ENCODE data around the gene GADD45GIP1.

GADD45GIP1 gene

DNA sequence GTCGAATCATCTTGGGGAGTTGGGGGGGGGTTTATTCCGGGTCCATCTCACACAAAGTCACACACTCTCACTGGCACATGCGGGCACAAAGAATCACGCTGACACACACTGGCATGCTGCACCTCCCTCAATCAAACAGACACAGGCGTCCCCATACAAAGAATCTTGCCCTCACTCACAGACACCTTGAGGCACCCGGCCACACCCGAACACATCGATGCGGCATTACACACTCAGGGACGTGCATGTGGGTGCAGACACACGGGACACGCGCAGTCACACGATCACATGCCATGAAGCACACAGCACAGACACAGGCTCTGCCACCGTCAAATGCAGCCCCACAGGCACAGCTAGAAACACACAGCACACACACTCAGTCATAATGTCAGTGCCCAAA lies 46.1 kb upstream of the GADD45GIP1 start:
- Histone ChIP-seq H2AK5ac (ENCODE audit: low read length, severe bottlenecking) (no peak overlapping the region), H3K27me3 (ENCODE audit: control insufficient read depth in 1 of 2, insufficient read depth in 1 of 2, low read length in 2 of 2) (peaks cover 0 to 49% of the 10 kb centered on the region in 2 experiments), H3K27ac (ENCODE audit: low read length, poor library complexity, severe bottlenecking) (no peak overlapping the region), H2AFZ (ENCODE audit: low read depth, low read length) (no peak overlapping the region), H2BK12ac (ENCODE audit: low read length in 2 of 2) (no peak overlapping the region), H4K8ac (ENCODE audit: low read length) (no peak overlapping the region), H3K4me2 (ENCODE audit: low read length, poor library complexity, severe bottlenecking) (no peak overlapping the region), H3K9ac (ENCODE audit: low read length) (peak overlapping the region; percentile 85), H3K79me1 (replicated peaks; ENCODE audit: low read length, poor library complexity, severe bottlenecking) (no peaks in the 10 kb centered on the region), H2BK15ac (ENCODE audit: low read depth, poor library complexity, severe bottlenecking) (no peak overlapping the region), H3K4me3 (ENCODE audit: insufficient read depth in 1 of 2, low read depth in 1 of 2, low read length in 2 of 2) (peak overlapping the region in 1 of 2 experiments; percentile 65), H4K91ac (ENCODE audit: low read length) (no peak overlapping the region), H3K4me1 (ENCODE audit: control insufficient read depth, insufficient read depth, low read depth, low read length) (no peaks in the 10 kb centered on the region), H2BK5ac (ENCODE audit: low read depth, low read length, poor library complexity, severe bottlenecking) (no peak overlapping the region), H3K36me3 (ENCODE audit: control insufficient read depth in 1 of 2, insufficient read depth in 2 of 2, low read depth in 1 of 2, low read length in 2 of 2) (peaks cover 8 to 11% of the 10 kb centered on the region in 2 experiments), H3K23ac (ENCODE audit: low read length in 2 of 2) (no peak overlapping the region), H3K14ac (ENCODE audit: low read length in 2 of 2) (no peak overlapping the region), H3K4ac (ENCODE audit: low read depth in 1 of 2, low read length in 2 of 2) (no peak overlapping the region), H3K18ac (ENCODE audit: low read depth in 1 of 2, low read length in 2 of 2) (no peak overlapping the region), H2BK120ac (ENCODE audit: low read depth, low read length) (no peak overlapping the region), H3K9me3 (ENCODE audit: control insufficient read depth, low read length) (no peaks in the 10 kb centered on the region)
- WGBS: 91% methylated on average over 14 of the region's 15 CpGs
- no peak for DNase-seq

DNA sequence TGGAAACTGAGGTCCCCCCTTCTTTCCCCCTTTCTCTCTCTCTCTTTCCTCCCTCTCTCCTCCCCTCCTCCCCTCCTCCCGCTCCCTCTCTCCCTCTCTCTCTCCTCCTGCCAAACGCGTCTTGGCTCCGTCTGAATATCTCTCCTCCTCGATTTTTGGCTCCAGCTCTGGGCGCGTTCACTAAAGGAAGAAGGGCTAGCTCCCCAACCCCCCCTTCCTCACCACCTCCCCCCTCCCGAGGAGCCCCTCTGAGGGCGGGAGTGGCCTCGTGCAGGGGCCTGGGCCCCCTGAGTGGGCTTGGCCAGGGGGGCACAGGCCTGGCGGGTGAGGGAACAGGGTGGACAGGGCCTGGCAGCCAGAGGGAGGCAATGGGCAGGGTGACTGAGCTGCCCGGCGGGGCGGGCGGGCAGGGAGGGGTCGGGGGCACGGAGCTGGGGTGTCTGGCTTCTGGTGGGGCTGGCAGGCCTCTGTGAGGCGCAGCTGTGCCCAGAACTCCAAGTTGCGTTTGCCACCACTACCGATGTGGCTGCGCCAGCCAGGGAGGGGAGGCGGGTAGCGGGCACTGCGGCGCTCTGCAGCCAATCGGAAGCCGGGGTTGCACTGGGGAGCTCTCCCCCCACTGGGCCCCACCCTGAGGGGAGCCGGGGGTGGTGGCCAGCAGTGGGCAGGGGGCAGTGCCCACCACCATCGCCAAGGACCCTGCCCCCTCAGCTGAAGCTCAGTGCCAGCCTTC lies 45.3 kb upstream of the GADD45GIP1 start:
- Histone ChIP-seq H3K4ac (ENCODE audit: low read depth in 1 of 2, low read length in 2 of 2) (no peak overlapping the region), H3K27me3 (ENCODE audit: control insufficient read depth in 1 of 2, insufficient read depth in 1 of 2, low read length in 2 of 2) (peaks cover 0 to 46% of the 10 kb centered on the region in 2 experiments), H2AK5ac (ENCODE audit: low read length, severe bottlenecking) (no peak overlapping the region), H3K4me3 (ENCODE audit: insufficient read depth in 1 of 2, low read depth in 1 of 2, low read length in 2 of 2) (peak overlapping the region in 1 of 2 experiments; percentile 69), H3K36me3 (ENCODE audit: control insufficient read depth in 1 of 2, insufficient read depth in 2 of 2, low read depth in 1 of 2, low read length in 2 of 2) (peaks cover 9 to 11% of the 10 kb centered on the region in 2 experiments), H3K4me2 (ENCODE audit: low read length, poor library complexity, severe bottlenecking) (no peak overlapping the region), H2BK12ac (ENCODE audit: low read length in 2 of 2) (no peak overlapping the region), H3K14ac (ENCODE audit: low read length in 2 of 2) (no peak overlapping the region), H2BK15ac (ENCODE audit: low read depth, poor library complexity, severe bottlenecking) (no peak overlapping the region), H3K9me3 (ENCODE audit: control insufficient read depth, low read length) (no peaks in the 10 kb centered on the region), H2BK5ac (ENCODE audit: low read depth, low read length, poor library complexity, severe bottlenecking) (no peak overlapping the region), H4K91ac (ENCODE audit: low read length) (no peak overlapping the region), H2AFZ (ENCODE audit: low read depth, low read length) (no peak overlapping the region), H3K4me1 (ENCODE audit: control insufficient read depth, insufficient read depth, low read depth, low read length) (no peaks in the 10 kb centered on the region), H4K8ac (ENCODE audit: low read length) (no peak overlapping the region), H2BK120ac (ENCODE audit: low read depth, low read length) (no peak overlapping the region), H3K79me1 (replicated peaks; ENCODE audit: low read length, poor library complexity, severe bottlenecking) (no peaks in the 10 kb centered on the region), H3K23ac (ENCODE audit: low read length in 2 of 2) (no peak overlapping the region), H3K9ac (ENCODE audit: low read length) (peak overlapping the region; percentile 85), H3K18ac (ENCODE audit: low read depth in 1 of 2, low read length in 2 of 2) (no peak overlapping the region), H3K27ac (ENCODE audit: low read length, poor library complexity, severe bottlenecking) (no peak overlapping the region)
- 70% methylated on average over 29 of the region's 29 CpGs for WGBS
- DNase-seq: no peak

DNA sequence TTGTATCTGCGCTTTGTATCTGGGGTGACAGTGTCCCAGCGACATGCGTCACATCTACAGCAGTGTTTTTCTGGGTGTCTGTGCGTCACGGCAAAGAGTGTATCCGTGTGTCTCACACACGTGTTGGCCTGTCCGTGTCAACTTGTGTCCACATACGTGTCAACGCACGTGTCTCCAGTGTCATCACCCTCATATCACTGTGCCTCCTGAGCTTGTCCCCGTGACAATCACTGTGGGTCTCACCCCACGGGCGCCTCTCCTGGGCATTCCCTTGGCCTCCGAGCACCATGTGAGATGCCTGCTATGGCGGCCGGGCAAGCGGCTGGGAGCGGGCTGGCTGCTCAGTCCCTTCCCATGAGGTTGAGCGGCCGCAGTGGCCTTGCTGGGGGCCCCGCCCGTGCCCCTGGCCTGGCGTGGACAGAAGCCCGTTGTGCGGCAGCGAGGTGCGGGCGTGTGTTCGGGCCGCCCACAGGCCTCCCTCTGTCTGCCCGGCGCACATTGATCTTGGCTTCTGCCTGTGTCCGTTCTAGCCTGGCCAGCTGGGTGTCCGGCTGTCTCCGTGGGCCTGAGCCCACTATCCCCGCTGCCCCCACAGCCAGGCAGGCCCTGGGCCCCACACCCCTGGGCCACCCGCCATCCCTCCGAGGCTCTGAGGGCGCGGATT lies 44.6 kb upstream of the GADD45GIP1 start:
- Histone ChIP-seq H3K4me1 (ENCODE audit: control insufficient read depth, insufficient read depth, low read depth, low read length) (peaks cover 4% of the 10 kb centered on the region), H2BK12ac (ENCODE audit: low read length in 2 of 2) (no peak overlapping the region), H3K4ac (ENCODE audit: low read depth in 1 of 2, low read length in 2 of 2) (no peak overlapping the region), H3K27ac (ENCODE audit: low read length, poor library complexity, severe bottlenecking) (no peak overlapping the region), H3K18ac (ENCODE audit: low read depth in 1 of 2, low read length in 2 of 2) (no peak overlapping the region), H3K36me3 (ENCODE audit: control insufficient read depth in 1 of 2, insufficient read depth in 2 of 2, low read depth in 1 of 2, low read length in 2 of 2) (peaks cover 11 to 14% of the 10 kb centered on the region in 2 experiments), H2AK5ac (ENCODE audit: low read length, severe bottlenecking) (no peak overlapping the region), H2BK120ac (ENCODE audit: low read depth, low read length) (no peak overlapping the region), H3K23ac (ENCODE audit: low read length in 2 of 2) (no peak overlapping the region), H2BK15ac (ENCODE audit: low read depth, poor library complexity, severe bottlenecking) (no peak overlapping the region), H3K4me2 (ENCODE audit: low read length, poor library complexity, severe bottlenecking) (no peak overlapping the region), H4K8ac (ENCODE audit: low read length) (no peak overlapping the region), H3K14ac (ENCODE audit: low read length in 2 of 2) (no peak overlapping the region), H3K9me3 (ENCODE audit: control insufficient read depth, low read length) (no peaks in the 10 kb centered on the region), H2AFZ (ENCODE audit: low read depth, low read length) (no peak overlapping the region), H2BK5ac (ENCODE audit: low read depth, low read length, poor library complexity, severe bottlenecking) (no peak overlapping the region), H3K4me3 (ENCODE audit: insufficient read depth in 1 of 2, low read depth in 1 of 2, low read length in 2 of 2) (peak overlapping the region in 1 of 2 experiments; percentile 69), H3K9ac (ENCODE audit: low read length) (peak overlapping the region; percentile 85), H3K79me1 (replicated peaks; ENCODE audit: low read length, poor library complexity, severe bottlenecking) (no peaks in the 10 kb centered on the region), H3K27me3 (ENCODE audit: control insufficient read depth in 1 of 2, insufficient read depth in 1 of 2, low read length in 2 of 2) (peaks cover 0 to 47% of the 10 kb centered on the region in 2 experiments), H4K91ac (ENCODE audit: low read length) (no peak overlapping the region)
- DNase-seq: no peak
- 90% methylated on average over 40 of the region's 41 CpGs for WGBS

DNA sequence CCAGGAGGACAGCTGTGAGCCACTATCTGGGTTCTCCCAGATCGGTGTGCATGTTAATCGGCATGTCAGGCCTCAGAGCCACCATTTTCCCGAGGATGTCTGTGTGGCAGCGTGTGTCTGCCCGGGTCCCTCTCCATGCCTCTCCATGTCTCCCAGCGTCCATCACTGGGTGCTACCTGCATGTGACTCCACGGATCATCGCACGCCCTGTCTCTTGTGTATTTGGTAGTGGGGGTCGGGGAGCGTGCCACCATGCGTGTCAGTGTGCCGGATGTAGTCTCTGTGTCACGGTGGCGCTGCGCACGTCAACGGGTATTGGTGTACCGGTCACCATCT lies 44.1 kb upstream of the GADD45GIP1 start:
- Histone ChIP-seq H3K79me1 (replicated peaks; ENCODE audit: low read length, poor library complexity, severe bottlenecking) (no peaks in the 10 kb centered on the region), H3K4ac (ENCODE audit: low read depth in 1 of 2, low read length in 2 of 2) (no peak overlapping the region), H3K4me2 (ENCODE audit: low read length, poor library complexity, severe bottlenecking) (no peak overlapping the region), H3K27ac (ENCODE audit: low read length, poor library complexity, severe bottlenecking) (no peak overlapping the region), H4K8ac (ENCODE audit: low read length) (no peak overlapping the region), H2BK12ac (ENCODE audit: low read length in 2 of 2) (no peak overlapping the region), H3K4me1 (ENCODE audit: control insufficient read depth, insufficient read depth, low read depth, low read length) (peaks cover 8% of the 10 kb centered on the region), H3K36me3 (ENCODE audit: control insufficient read depth in 1 of 2, insufficient read depth in 2 of 2, low read depth in 1 of 2, low read length in 2 of 2) (peaks cover 11 to 16% of the 10 kb centered on the region in 2 experiments), H3K9ac (ENCODE audit: low read length) (peak overlapping the region; percentile 85), H3K27me3 (ENCODE audit: control insufficient read depth in 1 of 2, insufficient read depth in 1 of 2, low read length in 2 of 2) (peaks cover 0 to 44% of the 10 kb centered on the region in 2 experiments), H4K91ac (ENCODE audit: low read length) (no peak overlapping the region), H3K9me3 (ENCODE audit: control insufficient read depth, low read length) (no peaks in the 10 kb centered on the region), H3K23ac (ENCODE audit: low read length in 2 of 2) (no peak overlapping the region), H3K18ac (ENCODE audit: low read depth in 1 of 2, low read length in 2 of 2) (no peak overlapping the region), H2BK5ac (ENCODE audit: low read depth, low read length, poor library complexity, severe bottlenecking) (no peak overlapping the region), H2AK5ac (ENCODE audit: low read length, severe bottlenecking) (no peak overlapping the region), H3K14ac (ENCODE audit: low read length in 2 of 2) (no peak overlapping the region), H2BK15ac (ENCODE audit: low read depth, poor library complexity, severe bottlenecking) (no peak overlapping the region), H2AFZ (ENCODE audit: low read depth, low read length) (no peak overlapping the region), H2BK120ac (ENCODE audit: low read depth, low read length) (no peak overlapping the region), H3K4me3 (ENCODE audit: insufficient read depth in 1 of 2, low read depth in 1 of 2, low read length in 2 of 2) (peak overlapping the region in 1 of 2 experiments; percentile 69)
- DNase-seq: no peak
- 93% methylated on average over 19 of the region's 19 CpGs for WGBS

Measured in mesenchymal stem cell (in vitro differentiated cells and primary cell).